Karpas-422 (cell line): ENCODE measurements around the gene TDRD6. TPM values are rescaled to one million over a fixed set of nuclear protein-coding genes. Genes with fewer than 3 reads are reported as not detected.
"Not testable (repeated sequence)": the region's sequence is repeated elsewhere in the genome, so short reads cannot be mapped to it uniquely, and the experiment has no call there.

ENCODE experiments used
- DNase-seq: peaks from one replicate; pipeline ENCODE4 v3.0.0-alpha.2; 2015
- H2AFZ ChIP-seq: fragments of 200-600 bp; sonication (generic); 2 replicates; pipeline ENCODE4 v1.6.1; 2014; ENCODE audit warnings: antibody characterized with exemption, low read length, mixed read lengths
- H3K27ac ChIP-seq: fragments of 200-600 bp; sonication (generic); 2 replicates; pipeline ENCODE4 v1.5.1; 2014; ENCODE audit warnings: mild to moderate bottlenecking, low read length, moderate library complexity
- H3K27me3 ChIP-seq: fragments of 200-600 bp; sonication (generic); 2 replicates; pipeline ENCODE4 v1.6.1; 2014; ENCODE audit warnings: low read length, mixed read lengths
- H3K36me3 ChIP-seq: fragments of 200-600 bp; sonication (generic); 2 replicates; pipeline ENCODE4 v1.6.1; 2014; ENCODE audit warnings: low read length, mixed read lengths; ENCODE audit not compliant: insufficient read depth
- H3K4me1 ChIP-seq: fragments of 200-600 bp; sonication (generic); 2 replicates; pipeline ENCODE4 v1.6.1; 2014; ENCODE audit warnings: mild to moderate bottlenecking, low read length, mixed read lengths
- H3K4me2 ChIP-seq: fragments of 200-600 bp; sonication (generic); 2 replicates; pipeline ENCODE4 v1.6.1; 2014; ENCODE audit warnings: low read length, low read depth, mild to moderate bottlenecking; ENCODE audit not compliant: poor library complexity, severe bottlenecking
- H3K4me3 ChIP-seq: fragments of 200-600 bp; sonication (generic); 2 replicates; pipeline ENCODE4 v1.5.1; 2014; ENCODE audit warnings: mild to moderate bottlenecking, antibody characterized with exemption, low read length, mixed read lengths
- H3K79me2 ChIP-seq: fragments of 200-600 bp; sonication (generic); 2 replicates; pipeline ENCODE4 v1.6.1; 2014; ENCODE audit warnings: mild to moderate bottlenecking, low read length, mixed read lengths
- H3K9ac ChIP-seq: fragments of 200-600 bp; sonication (generic); 2 replicates; pipeline ENCODE4 v1.6.0; 2014; ENCODE audit warnings: low read length
- H3K9me2 ChIP-seq: fragments of 200-600 bp; sonication (generic), shearing (Covaris generic); replicated peaks from 2 replicates; pipeline ENCODE4 v1.6.0; 2014; ENCODE audit warnings: mild to moderate bottlenecking, low read length, moderate library complexity; ENCODE audit not compliant: insufficient read depth
- H3K9me3 ChIP-seq: fragments of 300-700, 200-600 bp; sonication (generic); 2 replicates; pipeline ENCODE4 v1.6.1; 2014; ENCODE audit warnings: low read length, mixed read lengths
- H4K20me1 ChIP-seq: fragments of 200-600 bp; sonication (generic); 2 replicates; pipeline ENCODE4 v1.6.1; 2014; ENCODE audit warnings: mild to moderate bottlenecking, antibody characterized with exemption, low read length, low read depth; ENCODE audit not compliant: insufficient read depth
- total RNA-seq: library from RNA; depleted of rRNA; stranded (reverse); fragments of >200 nt; shearing (Covaris generic); gene quantifications from 2 replicates; pipeline ENCODE4 v1.2.3, GENCODE V29; 2014; ENCODE audit warnings: low replicate concordance; rRNA removed

Gene TDRD6, protein sequence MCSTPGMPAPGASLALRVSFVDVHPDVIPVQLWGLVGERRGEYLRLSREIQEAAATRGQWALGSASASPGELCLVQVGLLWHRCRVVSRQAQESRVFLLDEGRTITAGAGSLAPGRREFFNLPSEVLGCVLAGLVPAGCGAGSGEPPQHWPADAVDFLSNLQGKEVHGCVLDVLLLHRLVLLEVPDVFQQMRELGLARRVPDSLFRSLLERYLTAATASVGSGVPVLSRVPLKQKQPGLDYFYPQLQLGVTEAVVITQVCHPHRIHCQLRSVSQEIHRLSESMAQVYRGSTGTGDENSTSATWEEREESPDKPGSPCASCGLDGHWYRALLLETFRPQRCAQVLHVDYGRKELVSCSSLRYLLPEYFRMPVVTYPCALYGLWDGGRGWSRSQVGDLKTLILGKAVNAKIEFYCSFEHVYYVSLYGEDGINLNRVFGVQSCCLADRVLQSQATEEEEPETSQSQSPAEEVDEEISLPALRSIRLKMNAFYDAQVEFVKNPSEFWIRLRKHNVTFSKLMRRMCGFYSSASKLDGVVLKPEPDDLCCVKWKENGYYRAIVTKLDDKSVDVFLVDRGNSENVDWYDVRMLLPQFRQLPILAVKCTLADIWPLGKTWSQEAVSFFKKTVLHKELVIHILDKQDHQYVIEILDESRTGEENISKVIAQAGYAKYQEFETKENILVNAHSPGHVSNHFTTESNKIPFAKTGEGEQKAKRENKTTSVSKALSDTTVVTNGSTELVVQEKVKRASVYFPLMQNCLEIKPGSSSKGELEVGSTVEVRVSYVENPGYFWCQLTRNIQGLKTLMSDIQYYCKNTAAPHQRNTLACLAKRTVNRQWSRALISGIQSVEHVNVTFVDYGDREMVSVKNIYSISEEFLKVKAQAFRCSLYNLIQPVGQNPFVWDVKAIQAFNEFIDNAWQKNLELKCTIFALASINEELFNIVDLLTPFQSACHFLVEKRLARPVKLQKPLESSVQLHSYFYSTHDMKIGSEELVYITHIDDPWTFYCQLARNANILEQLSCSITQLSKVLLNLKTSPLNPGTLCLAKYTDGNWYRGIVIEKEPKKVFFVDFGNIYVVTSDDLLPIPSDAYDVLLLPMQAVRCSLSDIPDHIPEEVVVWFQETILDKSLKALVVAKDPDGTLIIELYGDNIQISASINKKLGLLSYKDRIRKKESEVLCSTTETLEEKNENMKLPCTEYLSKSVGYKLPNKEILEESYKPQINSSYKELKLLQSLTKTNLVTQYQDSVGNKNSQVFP (N-terminal part only)
- 3.5 and 5.4 TPM in 2 replicates for total RNA-seq

DNA sequence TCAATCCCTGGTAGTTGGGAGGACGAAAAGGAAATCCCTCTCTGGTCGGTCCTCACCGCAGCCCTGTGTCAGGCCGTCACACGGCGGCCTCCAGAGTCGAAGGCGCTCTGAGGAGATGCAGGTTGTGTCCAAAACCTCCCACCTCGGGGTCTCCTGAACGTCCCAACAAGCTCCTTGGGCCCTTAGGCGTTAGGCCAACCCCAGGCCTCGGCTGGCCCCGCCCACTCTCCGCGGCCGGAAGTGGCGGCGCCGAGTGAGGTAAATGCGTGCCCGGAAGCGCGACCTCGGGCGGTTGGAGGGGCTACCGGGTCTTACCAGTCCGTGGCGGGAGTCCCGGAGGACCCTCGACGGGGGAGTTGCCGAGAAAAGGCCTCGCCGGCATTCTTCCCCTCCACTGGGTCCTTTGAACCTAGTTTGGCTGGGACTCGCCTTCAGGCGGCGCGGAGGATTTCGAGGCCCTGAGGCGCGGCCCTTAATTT, at the start of gene TDRD6:
Gene TDRD6 (plus strand): TSS at position 267 of the 479 bp plus-strand sequence. CDS start 244 bp downstream, outside the sequence.
- Histone ChIP-seq H3K27me3 (no peaks in the 10 kb centered on the region), H3K4me2 (no peak within 1 kb of the TSS), H3K9me3 (no peaks in the 10 kb centered on the region), H3K9me2 (no peaks in the 10 kb centered on the region), H3K4me3 (no peak within 1 kb of the TSS), H3K4me1 (peaks cover 13% of the 10 kb centered on the region), H2AFZ (no peak within 1 kb of the TSS), H3K9ac (no peak within 1 kb of the TSS), H3K27ac (no peak within 1 kb of the TSS), H3K36me3 (0 out of 2 replicates have a peak, but pooled peaks cover 2% of the 10 kb centered on the region), H4K20me1 (no peaks in the 10 kb centered on the region), H3K79me2 (no peaks in the 10 kb centered on the region)
- no peak for DNase-seq

DNA sequence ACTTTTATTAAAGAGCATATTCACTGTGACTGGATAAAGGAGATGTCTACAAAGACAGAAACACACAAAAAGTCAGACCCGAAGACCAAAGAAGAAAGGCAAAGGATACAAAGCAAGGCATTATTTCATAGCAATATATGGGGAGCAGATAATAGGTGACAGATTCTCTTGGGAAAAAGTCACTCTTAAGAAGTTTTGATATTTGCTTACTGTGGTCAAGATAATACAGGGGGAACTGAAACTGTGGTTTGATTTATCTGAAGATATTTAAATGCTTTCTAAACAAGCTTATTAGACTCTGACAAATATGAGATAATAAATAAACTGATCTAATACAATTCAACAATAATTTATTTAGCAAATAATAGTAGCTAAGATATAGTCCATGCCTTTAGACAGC, 49.8 kb upstream of the TDRD6 start:
- H3K36me3 ChIP-seq = no peaks in the 10 kb centered on the region; the same call in 1 of the 2 replicates
- H3K9me3 ChIP-seq = no peaks in the 10 kb centered on the region
- peak overlapping the region; percentile 98 for H3K27ac ChIP-seq
- no peaks in the 10 kb centered on the region for H3K27me3 ChIP-seq
- H3K9ac ChIP-seq = peak overlapping the region; percentile 69
- peak overlapping the region; percentile 74 for H3K4me2 ChIP-seq
- peak; percentile 84 for DNase-seq
- H3K9me2 ChIP-seq = no peaks in the 10 kb centered on the region
- H3K4me1 ChIP-seq = peaks cover 85% of the 10 kb centered on the region
- peak overlapping the region; percentile 52 for H3K4me3 ChIP-seq
- H4K20me1 ChIP-seq = no peaks in the 10 kb centered on the region
- H2AFZ ChIP-seq = no peak overlapping the region
- H3K79me2 ChIP-seq = no peaks in the 10 kb centered on the region

DNA sequence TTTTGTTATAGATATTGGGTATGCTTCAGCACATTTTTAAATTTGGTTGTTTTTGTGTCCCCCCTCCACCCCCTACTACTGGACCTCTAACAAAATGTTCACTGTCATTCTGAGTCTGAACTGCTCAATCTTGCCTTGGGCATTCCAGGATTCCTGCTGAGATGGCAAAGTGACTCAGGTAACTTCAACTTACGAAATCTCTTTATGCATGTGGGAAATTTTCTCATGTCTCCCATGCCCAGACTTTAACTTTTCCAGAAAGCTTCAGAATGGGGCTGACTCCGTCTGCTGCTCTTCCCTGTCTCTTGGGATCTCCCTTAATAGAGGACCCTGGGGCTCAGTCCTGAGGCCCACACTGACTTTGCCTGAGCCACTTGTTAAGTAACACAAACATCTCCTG, 49.0 kb upstream of the TDRD6 start:
- peak overlapping the region; percentile 70; the same call in 1 of the 2 replicates for H2AFZ ChIP-seq
- peak overlapping the region; percentile 74 for H3K4me2 ChIP-seq
- no peaks in the 10 kb centered on the region for H4K20me1 ChIP-seq
- H3K9me3 ChIP-seq = no peaks in the 10 kb centered on the region
- peaks cover 91% of the 10 kb centered on the region for H3K4me1 ChIP-seq
- no peak overlapping the region; the same call in 1 of the 2 replicates for H3K4me3 ChIP-seq
- no peaks in the 10 kb centered on the region for H3K27me3 ChIP-seq
- H3K36me3 ChIP-seq = no peaks in the 10 kb centered on the region; the same call in 1 of the 2 replicates
- H3K27ac ChIP-seq = peak overlapping the region; percentile 98
- no peak for DNase-seq
- H3K9me2 ChIP-seq = no peaks in the 10 kb centered on the region
- H3K9ac ChIP-seq = peak overlapping the region; percentile 51
- H3K79me2 ChIP-seq = no peaks in the 10 kb centered on the region

DNA sequence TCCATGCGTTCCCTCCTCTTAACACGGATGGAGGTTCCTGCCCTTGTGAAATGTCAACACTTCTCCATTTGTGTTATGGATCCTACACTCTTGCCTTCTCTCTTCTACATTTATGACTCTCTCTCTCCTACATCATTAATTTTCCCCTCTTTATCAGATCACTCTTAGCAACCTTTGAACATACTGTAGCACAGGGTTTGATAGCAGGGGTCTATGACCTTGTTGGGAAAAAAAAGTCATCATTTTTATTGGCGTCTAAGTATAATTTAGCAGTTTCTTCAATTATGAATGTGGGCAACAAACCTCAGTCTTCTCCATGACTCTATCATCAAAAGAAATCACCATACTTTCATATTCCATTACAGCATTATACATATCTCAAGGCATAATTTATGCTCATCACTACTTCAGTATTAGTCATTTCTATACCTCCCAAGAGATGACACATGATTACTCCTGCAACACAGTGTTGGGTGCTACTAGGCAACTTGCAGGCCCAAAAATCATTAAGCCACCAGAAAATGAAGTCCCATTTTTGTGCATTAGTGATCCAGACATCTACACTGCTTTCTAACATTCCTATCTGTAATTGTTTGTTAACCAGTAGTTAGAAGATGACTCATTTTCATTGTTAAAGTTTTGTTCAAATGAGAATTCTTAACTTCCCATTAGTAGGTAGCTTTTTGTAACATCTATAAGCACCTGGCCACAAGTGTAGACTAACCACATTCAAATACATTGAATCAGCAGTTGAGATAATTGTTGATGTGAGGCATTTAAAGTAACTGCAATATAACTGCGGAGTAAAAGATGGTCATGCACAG, 44.5 kb upstream of the TDRD6 start:
- Histone ChIP-seq H3K79me2 (peaks cover 4% of the 10 kb centered on the region; the same call in 1 of the 2 replicates), H3K36me3 (0 out of 2 replicates have a peak, but pooled peaks cover 3% of the 10 kb centered on the region), H3K4me1 (peaks cover 66% of the 10 kb centered on the region), H3K27me3 (no peaks in the 10 kb centered on the region), H3K9me3 (no peaks in the 10 kb centered on the region), H3K9me2 (no peaks in the 10 kb centered on the region), H2AFZ (peak overlapping the region; percentile 25), H3K4me2 (peak overlapping the region; percentile 58), H4K20me1 (no peaks in the 10 kb centered on the region), H3K9ac (peak overlapping the region; percentile 38), H3K27ac (peak overlapping the region; percentile 98), H3K4me3 (peak overlapping the region; percentile 18; the same call in 1 of the 2 replicates)
- DNase-seq = peak; percentile 67

DNA sequence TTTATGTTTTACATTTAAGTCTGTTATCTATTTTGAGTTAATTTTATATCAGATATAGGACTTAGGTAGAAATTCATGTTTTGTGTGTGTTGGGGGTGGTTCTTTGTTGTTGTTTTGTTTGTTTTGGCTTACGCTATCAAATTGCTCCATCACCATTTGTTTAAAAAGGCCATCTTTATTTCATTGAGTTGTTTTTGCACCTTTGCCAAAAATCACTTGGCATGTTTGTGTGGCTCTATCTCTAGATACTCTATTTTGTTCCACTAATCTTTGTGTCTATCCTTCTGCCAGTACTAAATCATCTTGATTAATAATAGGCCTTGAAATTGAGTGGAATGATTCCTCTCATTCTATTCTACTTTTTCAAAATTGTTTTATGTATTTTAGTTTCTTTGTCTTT, 42.4 kb upstream of the TDRD6 start:
- Histone ChIP-seq H3K27me3 (no peaks in the 10 kb centered on the region), H3K36me3 (peaks cover 15% of the 10 kb centered on the region; the same call in 1 of the 2 replicates), H3K79me2 (peaks cover 19% of the 10 kb centered on the region), H3K9me3 (no peaks in the 10 kb centered on the region), H4K20me1 (no peaks in the 10 kb centered on the region), H3K4me2 (no peak overlapping the region), H2AFZ (no peak overlapping the region), H3K9me2 (no peaks in the 10 kb centered on the region), H3K4me1 (peaks cover 66% of the 10 kb centered on the region), H3K27ac (peak overlapping the region; percentile 98), H3K4me3 (no peak overlapping the region), H3K9ac (no peak overlapping the region)
- DNase-seq = no peak

DNA sequence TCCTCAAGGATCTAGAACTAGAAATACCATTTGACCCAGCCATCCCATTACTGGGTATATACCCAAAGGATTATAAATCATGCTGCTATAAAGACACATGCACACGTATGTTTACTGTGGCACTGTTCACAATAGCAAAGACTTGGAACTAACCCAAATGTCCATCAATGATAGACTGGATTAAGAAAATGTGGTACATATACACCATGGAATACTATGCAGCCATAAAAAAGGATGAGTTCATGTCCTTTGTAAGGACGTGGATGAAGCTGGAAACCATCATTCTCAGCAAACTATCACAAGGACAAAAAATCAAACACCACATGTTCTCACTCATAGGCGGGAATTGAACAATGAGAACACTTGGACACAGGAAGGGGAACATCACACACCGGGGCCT, 39.6 kb upstream of the TDRD6 start:
- H3K27me3 ChIP-seq, H3K4me2 ChIP-seq, H3K27ac ChIP-seq, DNase-seq, H3K9me2 ChIP-seq, H3K9me3 ChIP-seq, H2AFZ ChIP-seq, H3K9ac ChIP-seq, H3K4me3 ChIP-seq, H4K20me1 ChIP-seq: not testable (repeated sequence)
- H3K36me3 ChIP-seq = peaks cover 15% of the 10 kb centered on the region; the same call in 1 of the 2 replicates
- H3K4me1 ChIP-seq = peaks cover 48% of the 10 kb centered on the region
- peaks cover 43% of the 10 kb centered on the region for H3K79me2 ChIP-seq

DNA sequence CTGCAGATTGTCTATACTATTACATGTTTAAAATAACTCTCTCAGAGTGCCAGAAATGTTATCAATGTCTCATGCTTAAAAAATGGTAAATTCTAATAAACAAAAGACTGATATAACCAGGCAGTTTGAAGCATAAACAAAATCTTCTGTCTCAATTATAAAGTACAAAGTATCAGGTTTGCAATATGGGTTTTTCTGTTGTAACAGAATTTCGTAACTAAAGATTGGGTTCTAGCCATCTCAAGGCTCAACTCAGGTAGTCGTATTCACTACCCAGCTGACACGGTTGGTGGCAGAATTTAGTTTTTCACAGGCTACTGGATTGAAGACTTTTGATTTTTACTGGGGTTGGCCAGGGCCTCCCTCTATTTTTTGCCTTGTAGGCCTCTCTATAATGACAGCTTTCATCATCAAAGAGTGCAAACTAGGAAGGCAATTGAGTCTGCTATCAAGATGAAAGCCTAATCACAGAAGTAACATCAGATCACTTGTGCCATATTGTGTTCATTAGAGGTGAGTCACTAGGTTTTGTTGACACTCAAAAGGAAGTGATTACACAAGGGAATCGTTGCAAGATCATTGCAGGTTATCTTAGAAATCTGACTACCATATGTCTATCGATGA, 38.7 kb upstream of the TDRD6 start:
- H3K79me2 ChIP-seq = peaks cover 52% of the 10 kb centered on the region
- peaks cover 40% of the 10 kb centered on the region for H3K4me1 ChIP-seq
- DNase-seq = peak; percentile 69
- H3K9me2 ChIP-seq = no peaks in the 10 kb centered on the region
- H3K9ac ChIP-seq = peak overlapping the region; percentile 76
- no peak overlapping the region for H2AFZ ChIP-seq
- peak overlapping the region; percentile 98 for H3K27ac ChIP-seq
- peak overlapping the region; percentile 64 for H3K4me3 ChIP-seq
- H3K27me3 ChIP-seq = no peaks in the 10 kb centered on the region
- H4K20me1 ChIP-seq = no peaks in the 10 kb centered on the region
- H3K4me2 ChIP-seq = peak overlapping the region; percentile 96
- no peaks in the 10 kb centered on the region for H3K9me3 ChIP-seq
- peaks cover 15% of the 10 kb centered on the region; the same call in 1 of the 2 replicates for H3K36me3 ChIP-seq
